ENCODE measurements around the gene LPAR2. TPM values are rescaled to one million over a fixed set of nuclear protein-coding genes. Genes with fewer than 3 reads are reported as not detected.

Gene LPAR2
- total RNA-seq, result 19.2 and 30.5 TPM in 2 replicates

DNA sequence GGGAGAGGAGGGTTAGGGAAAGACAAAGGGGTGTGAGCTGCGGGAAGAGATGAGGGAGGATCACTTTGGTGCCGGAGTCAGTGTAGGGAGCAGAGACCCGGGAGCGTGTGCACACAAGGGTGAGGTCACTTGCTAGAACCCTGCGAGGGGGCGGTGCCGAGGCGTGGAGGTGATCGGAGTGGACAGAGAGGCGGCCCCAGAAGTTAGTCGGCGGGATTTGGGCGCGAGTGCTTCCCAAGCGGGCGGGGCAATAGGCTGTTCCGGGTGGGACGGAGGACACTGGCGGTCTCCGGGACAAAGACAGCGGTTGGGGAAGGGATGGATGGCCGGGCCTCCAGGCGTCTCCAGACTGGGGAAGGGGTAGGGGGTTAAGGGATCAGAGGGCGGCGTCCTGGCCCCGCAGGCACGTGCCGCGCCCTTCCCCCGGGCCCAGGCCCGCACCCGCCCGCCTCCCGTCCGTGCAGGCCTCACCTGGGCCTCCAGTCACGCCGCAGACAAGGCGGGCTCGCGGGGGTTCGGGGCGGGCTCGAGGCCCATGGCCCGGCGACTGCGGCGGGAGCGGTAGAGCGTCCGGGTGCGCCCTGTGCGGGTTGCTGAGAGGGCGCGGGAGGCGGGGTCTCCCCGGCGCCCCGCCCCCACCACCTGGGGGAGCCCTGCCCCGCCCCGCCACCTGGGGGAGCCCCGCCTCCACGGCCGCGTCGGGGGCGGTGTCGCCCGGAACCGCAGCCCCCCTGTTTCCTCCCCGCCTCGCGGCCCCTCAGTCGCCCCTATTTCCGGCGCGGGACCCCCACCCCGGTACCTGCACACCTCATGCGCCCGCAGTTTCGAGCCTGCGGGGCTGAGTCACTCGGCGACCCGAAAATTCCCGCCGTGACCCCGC is at the start of gene LPAR2:
LPAR2 (minus strand) TSS at position 600 of the 880 bp plus-strand sequence. CDS start 945 bp downstream, outside the sequence.
- Histone ChIP-seq H3K4me3 (ENCODE audit: low read depth, low read length) (peak within 1 kb of the TSS; percentile 55), H3K27me3 (ENCODE audit: control insufficient read depth, insufficient read depth, low read length) (no peaks in the 10 kb centered on the region), H3K36me3 (ENCODE audit: control insufficient read depth, insufficient read depth, low read length) (no peaks in the 10 kb centered on the region)
- TF ChIP-seq, protein P1, sequence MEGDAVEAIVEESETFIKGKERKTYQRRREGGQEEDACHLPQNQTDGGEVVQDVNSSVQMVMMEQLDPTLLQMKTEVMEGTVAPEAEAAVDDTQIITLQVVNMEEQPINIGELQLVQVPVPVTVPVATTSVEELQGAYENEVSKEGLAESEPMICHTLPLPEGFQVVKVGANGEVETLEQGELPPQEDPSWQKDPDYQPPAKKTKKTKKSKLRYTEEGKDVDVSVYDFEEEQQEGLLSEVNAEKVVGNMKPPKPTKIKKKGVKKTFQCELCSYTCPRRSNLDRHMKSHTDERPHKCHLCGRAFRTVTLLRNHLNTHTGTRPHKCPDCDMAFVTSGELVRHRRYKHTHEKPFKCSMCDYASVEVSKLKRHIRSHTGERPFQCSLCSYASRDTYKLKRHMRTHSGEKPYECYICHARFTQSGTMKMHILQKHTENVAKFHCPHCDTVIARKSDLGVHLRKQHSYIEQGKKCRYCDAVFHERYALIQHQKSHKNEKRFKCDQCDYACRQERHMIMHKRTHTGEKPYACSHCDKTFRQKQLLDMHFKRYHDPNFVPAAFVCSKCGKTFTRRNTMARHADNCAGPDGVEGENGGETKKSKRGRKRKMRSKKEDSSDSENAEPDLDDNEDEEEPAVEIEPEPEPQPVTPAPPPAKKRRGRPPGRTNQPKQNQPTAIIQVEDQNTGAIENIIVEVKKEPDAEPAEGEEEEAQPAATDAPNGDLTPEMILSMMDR (IDR thresholded peaks at IDR 0.05; ENCODE audit: insufficient read depth, low read length, poor library complexity, severe bottlenecking), result no peak
- no peak for DNase-seq (ENCODE audit: low read depth)

DNA sequence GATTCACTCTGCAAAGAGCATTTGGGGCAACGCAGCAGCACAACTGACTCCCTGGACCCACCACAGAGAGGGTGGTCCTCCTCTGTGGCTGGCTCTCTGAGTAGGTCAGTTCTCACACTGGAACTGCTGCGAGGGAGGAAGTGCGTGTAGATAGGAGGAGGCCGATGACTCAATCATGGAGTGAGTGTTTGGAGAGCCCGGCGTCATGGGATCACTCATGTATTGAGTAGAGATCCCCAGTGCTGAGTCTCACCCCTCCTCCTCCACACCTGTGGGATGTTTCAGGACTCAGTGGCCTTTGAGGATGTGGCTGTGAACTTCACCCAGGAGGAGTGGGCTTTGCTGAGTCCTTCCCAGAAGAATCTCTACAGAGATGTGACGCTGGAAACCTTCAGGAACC is 49.6 kb upstream of the LPAR2 start:
- no peak for DNase-seq (ENCODE audit: low read depth)
- H3K36me3 ChIP-seq (ENCODE audit: control insufficient read depth, insufficient read depth, low read length), result peaks cover 1% of the 10 kb centered on the region
- TF ChIP-seq, protein P1 (IDR thresholded peaks at IDR 0.05; ENCODE audit: insufficient read depth, low read length, poor library complexity, severe bottlenecking), result no peak
- no peak overlapping the region for H3K4me3 ChIP-seq (ENCODE audit: low read depth, low read length)
- H3K27me3 ChIP-seq (ENCODE audit: control insufficient read depth, insufficient read depth, low read length), result no peaks in the 10 kb centered on the region

DNA sequence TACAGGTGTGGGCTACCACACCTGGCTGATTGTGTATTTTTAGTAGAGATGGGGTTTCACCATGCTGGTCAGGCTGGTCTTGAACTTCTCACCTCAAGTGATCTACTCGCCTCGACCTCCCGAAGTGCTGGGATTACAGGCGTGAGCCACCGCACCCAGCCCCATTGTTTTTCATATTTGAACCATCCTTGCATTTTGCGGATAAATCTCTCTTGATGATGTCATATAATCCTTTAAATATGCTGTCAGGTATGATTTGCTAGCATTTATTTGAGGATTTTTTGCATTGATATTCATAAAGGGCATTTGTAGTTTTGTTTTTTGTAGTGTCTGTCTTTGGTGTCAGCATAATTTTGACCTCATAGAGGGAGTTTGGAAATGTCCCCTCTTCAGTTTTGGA is 46.3 kb upstream of the LPAR2 start:
- TF ChIP-seq, protein P1 (IDR thresholded peaks at IDR 0.05; ENCODE audit: insufficient read depth, low read length, poor library complexity, severe bottlenecking), result no peak
- no peak for DNase-seq (ENCODE audit: low read depth)
- Histone ChIP-seq H3K4me3 (ENCODE audit: low read depth, low read length) (no peak overlapping the region), H3K27me3 (ENCODE audit: control insufficient read depth, insufficient read depth, low read length) (no peaks in the 10 kb centered on the region), H3K36me3 (ENCODE audit: control insufficient read depth, insufficient read depth, low read length) (peaks cover 1% of the 10 kb centered on the region)

DNA sequence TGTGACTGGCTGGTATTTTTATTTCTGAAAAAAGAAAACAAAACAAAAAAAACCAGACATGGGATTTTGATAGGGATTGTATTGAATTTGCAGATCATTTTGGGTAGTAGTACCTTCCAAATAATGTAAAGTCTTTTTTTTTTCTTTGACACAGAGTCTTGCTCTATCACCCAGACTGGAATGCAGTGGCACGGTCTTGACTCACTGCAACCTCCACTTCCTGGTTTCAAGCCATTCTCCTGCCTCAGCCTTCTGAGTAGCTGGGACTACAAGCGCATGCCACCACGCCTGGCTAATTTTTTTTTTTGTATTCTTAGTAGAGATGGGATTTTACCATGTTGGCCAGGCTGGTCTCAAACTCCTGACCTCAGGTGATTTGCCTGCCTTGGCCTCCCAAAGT is 44.8 kb upstream of the LPAR2 start:
- H3K4me3 ChIP-seq (ENCODE audit: low read depth, low read length), result no peak overlapping the region
- H3K36me3 ChIP-seq (ENCODE audit: control insufficient read depth, insufficient read depth, low read length), result no peaks in the 10 kb centered on the region
- H3K27me3 ChIP-seq (ENCODE audit: control insufficient read depth, insufficient read depth, low read length), result no peaks in the 10 kb centered on the region
- TF ChIP-seq, protein P1 (IDR thresholded peaks at IDR 0.05; ENCODE audit: insufficient read depth, low read length, poor library complexity, severe bottlenecking), result no peak
- no peak for DNase-seq (ENCODE audit: low read depth)

DNA sequence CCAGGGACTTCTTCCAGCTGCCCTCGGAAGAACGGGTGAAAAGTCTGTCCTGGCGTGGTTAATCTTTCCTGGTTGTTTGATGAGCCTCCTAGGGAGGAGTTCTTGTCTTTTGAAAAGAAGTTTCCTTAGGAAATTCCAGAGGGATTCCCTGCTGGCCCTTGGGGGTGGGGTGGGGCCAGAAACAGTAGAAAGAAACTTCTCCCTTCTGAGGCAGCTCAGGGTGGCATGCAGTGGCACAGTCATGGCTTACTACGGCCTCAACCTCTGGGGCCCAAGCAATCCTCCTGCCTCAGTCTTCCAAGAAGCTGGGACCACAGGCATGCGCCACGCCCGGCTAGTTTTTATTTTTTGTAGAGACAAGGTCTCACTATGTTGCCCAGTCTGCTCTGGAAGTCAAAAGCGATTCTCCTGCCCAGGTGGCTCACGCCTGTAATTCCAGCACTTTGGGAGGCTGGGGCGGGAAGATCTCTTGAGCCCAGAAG is 42.1 kb upstream of the LPAR2 start:
- TF ChIP-seq, protein P1 (IDR thresholded peaks at IDR 0.05; ENCODE audit: insufficient read depth, low read length, poor library complexity, severe bottlenecking), result no peak
- DNase-seq (ENCODE audit: low read depth), result no peak
- no peaks in the 10 kb centered on the region for H3K27me3 ChIP-seq (ENCODE audit: control insufficient read depth, insufficient read depth, low read length)
- H3K36me3 ChIP-seq (ENCODE audit: control insufficient read depth, insufficient read depth, low read length), result no peaks in the 10 kb centered on the region
- no peak overlapping the region for H3K4me3 ChIP-seq (ENCODE audit: low read depth, low read length)
